Left cardiac atrium (tissue), 4 donors: ENCODE results near the gene ENKD1. TPM values are rescaled to one million over a fixed set of nuclear protein-coding genes. Genes with fewer than 3 reads are reported as not detected.
A peak's percentile ranks its signal among the peaks of the same experiment; 100 is the strongest.

Experiments used
- ATAC-seq, 2 donors: fragments of 200-7000 bp; cut with Tn5 transposase; one replicate each; pipeline ENCODE4 v1.9.1; 2020; ENCODE audit warnings: mild to moderate bottlenecking in 2 of 2, moderate library complexity in 2 of 2
- DNase-seq: peaks from one replicate; pipeline ENCODE4 v3.0.0-alpha.2; 2020
- intact Hi-C, 2 donors: fragments of 100-400 bp; cut with DNase I; formaldehyde crosslinking; loops; one replicate each; pipeline versions ENCODE4 v1.14.1 to v1.15.1; 2022 to 2023
- total RNA-seq, 2 donors: library from RNA; stranded (reverse); fragmentation: NEBNext Ultra II Directional; extraction: Animal tissue kit (Norgen Biotek cat#: 25700); gene quantifications; one replicate each; pipeline ENCODE4 v1.2.1, GENCODE V29; 2021
- donor health status: DM: no; HTN: yes; CAD: no.
- donor health status: DM: no; HTN: yes; CAD: no; lungs with severe emphysema.
- donor health status: DM: yes; HTN: yes; CAD: no.
- donor health status: Dilated cardiomyopathy.

Gene ENKD1
- total RNA-seq, 2 donors from 2014 or later, result 7.6 to 9.6 TPM

DNA sequence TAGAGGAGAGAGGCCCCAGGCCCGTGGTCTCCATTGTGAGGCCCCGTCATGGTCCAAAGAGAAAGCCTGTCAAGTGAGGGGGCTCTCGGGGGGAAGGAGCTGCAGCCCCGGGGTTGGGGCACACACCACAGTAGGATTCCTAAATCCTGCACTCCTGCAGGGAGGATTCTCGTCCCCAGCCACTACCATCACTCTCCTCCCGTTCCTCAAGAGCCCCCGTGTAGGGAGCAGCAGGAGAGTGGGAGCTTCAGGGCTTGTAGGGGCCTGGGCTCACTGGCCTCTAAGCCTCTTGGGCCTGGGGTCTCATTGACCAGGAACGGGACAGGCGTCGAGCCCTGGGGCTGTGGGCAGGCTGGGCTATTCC is 885 bp upstream of the ENKD1 start:
- intact Hi-C loops, result loop anchor here in 1 of 2 donors (10.0 kb wide), 1 partner anchor 143 kb away; the partner anchor contains the start of gene RIPOR1
- ATAC-seq, result no peak
- peak; percentile 27 for DNase-seq

DNA sequence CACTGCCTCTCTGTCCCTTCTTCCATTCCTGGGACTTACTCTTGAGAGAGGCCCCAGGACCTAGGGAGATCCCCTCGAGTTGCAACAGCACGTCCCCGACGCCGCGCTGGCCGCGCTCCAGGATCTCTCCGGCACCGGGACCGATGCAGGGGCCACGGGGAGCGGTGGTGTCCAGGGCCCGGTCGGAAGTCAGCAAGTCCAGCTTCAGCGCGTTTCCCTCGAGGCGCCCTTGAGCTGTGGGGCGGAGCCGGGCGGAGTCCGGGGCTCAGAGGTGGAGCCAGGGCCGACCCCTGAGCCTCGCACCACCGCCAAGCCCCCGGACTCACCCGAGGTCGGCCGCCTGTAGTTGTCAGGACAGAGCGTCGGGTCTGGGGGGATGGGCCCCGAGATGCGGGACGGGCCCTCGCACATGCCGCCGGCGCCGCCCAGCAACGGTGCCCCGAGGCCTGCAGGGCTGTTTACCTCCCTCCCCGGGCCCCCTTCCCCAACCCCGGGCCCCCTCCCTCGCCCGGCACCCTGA is 458 bp downstream of the ENKD1 start:
- no peak for DNase-seq
- intact Hi-C loops, result loop anchor here in 1 of 2 donors (10.0 kb wide), 1 partner anchor 141 kb away; the partner anchor contains the start of gene RIPOR1

GRCh38 chr16:67665598-67665997 is 952 bp downstream of the ENKD1 start:
- intact Hi-C loops, result loop anchor here in 1 of 2 donors (10.0 kb wide), 1 partner anchor 141 kb away; the partner anchor contains the start of gene RIPOR1
- DNase-seq, result no peak
- no peak for ATAC-seq

More for the DNA sequence above, 458 bp downstream of the ENKD1 start:
- peak; percentile 12 to 21 for ATAC-seq

- intact Hi-C loops, result loop anchor here in 1 of 2 donors (10.0 kb wide), 1 partner anchor 140 kb away; the partner anchor contains the start of gene RIPOR1
- ATAC-seq, result no peak
- no peak for DNase-seq
Measured at GRCh38 chr16:67664871-67665270, 1.7 kb downstream of the ENKD1 start.

GRCh38 chr16:67664258-67664657 is 2.3 kb downstream of the ENKD1 start:
- DNase-seq (no peak), ATAC-seq (no peak)
- intact Hi-C loops, result loop anchor here in 1 of 2 donors (10.0 kb wide), 1 partner anchor 139 kb away; the partner anchor contains the start of gene RIPOR1

DNA sequence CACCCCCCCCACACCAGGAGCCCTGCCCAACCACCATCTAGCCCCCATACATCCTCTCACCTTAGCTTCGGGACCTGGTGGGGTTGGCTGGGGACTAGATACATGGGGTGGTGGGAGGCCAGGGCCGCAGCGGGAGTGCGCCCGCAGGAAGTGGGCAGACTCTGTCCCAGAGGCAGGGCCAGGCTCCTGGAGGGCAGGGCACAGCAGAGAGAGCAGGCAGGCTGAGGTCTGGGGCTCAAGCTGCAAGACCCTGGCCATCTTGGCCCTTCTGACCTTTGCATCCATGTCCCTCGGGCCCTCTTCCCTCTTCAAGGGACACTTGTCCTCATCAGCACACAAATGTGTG is 2.7 kb downstream of the ENKD1 start:
- intact Hi-C loops, result loop anchor here in 1 of 2 donors (10.0 kb wide), 1 partner anchor 139 kb away; the partner anchor contains the start of gene RIPOR1
- no peak for ATAC-seq
- no peak for DNase-seq

GRCh38 chr16:67663151-67663876 is 3.2 kb downstream of the ENKD1 start:
- intact Hi-C loops, result loop anchor here in 1 of 2 donors (10.0 kb wide), 1 partner anchor 139 kb away; the partner anchor contains the start of gene RIPOR1
- ATAC-seq (no peak), DNase-seq (no peak)

DNA sequence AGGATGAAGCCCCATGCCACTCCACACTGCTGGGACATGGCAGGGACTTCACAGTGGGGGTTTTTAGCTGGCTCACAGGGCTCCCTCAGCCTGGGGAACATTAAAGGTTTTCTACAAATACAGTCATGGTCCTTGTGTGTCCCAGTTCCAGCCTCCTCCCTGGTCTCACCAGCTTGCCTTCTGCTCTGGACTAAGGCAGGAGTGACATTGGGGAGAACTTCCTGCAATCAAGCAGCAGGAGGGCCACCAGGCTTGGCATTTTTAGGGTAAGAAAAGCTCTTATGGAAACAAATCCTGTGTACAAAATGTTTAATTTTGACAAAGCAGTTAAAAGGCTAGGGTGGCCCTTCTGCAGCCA is 3.9 kb downstream of the ENKD1 start:
- no peak for ATAC-seq
- intact Hi-C loops, result loop anchor here in 1 of 2 donors (10.0 kb wide), 1 partner anchor 138 kb away; the partner anchor contains the start of gene RIPOR1

DNA sequence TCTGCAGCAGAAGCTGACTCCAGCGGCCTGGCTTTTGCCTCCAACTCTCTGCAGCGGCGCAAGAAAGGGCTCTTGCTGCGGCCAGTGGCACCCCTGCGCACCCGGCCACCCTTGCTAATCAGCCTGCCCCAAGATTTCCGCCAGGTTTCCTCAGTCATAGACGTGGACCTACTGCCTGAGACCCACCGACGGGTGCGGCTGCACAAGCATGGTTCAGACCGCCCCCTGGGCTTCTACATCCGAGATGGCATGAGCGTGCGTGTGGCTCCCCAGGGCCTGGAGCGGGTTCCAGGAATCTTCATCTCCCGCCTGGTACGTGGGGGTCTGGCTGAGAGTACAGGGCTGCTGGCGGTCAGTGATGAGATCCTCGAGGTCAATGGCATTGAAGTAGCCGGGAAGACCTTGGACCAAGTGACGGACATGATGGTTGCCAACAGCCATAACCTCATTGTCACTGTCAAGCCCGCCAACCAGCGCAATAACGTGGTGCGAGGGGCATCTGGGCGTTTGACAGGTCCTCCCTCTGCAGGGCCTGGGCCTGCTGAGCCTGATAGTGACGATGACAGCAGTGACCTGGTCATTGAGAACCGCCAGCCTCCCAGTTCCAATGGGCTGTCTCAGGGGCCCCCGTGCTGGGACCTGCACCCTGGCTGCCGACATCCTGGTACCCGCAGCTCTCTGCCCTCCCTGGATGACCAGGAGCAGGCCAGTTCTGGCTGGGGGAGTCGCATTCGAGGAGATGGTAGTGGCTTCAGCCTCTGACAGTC is 4.5 kb downstream of the ENKD1 start:
- intact Hi-C loops, result loop anchor here in 1 of 2 donors (10.0 kb wide), 1 partner anchor 137 kb away; the partner anchor contains the start of gene RIPOR1
- no peak for ATAC-seq
- DNase-seq, result no peak

More for the DNA sequence above, 3.9 kb downstream of the ENKD1 start:
- no peak for DNase-seq

DNA sequence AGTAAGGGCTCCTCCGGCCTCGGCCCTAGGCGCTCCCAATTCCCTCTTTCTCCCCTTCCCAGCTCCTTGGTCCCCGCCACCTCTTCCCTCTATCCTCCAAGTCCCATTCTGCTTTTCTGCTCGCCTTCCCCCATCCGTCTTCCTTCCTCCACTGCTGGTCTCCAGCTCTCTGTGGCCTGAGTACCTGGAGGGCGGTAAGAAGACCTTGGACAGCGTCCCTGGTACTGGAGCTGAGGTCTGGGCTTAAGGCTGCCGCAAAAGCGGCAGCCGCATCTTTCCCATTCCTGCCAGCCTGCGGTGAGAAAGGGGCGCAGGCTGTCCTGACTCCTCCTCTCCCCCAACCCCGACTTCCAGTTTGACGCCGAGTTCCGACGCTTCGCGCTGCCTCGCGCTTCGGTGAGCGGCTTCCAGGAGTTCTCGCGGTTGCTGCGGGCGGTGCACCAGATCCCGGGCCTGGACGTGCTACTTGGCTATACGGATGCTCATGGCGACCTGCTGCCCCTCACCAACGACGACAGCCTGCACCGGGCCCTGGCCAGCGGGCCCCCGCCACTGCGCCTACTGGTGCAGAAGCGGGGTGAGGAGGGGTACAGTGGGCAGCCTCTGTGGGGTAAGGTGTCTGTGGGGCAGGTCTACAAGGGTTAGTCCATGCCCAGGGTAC is 5.3 kb downstream of the ENKD1 start:
- intact Hi-C loops, result loop anchor here in 1 of 2 donors (10.0 kb wide), 1 partner anchor 136 kb away; the partner anchor contains the start of gene RIPOR1
- DNase-seq (no peak), ATAC-seq (no peak)

DNA sequence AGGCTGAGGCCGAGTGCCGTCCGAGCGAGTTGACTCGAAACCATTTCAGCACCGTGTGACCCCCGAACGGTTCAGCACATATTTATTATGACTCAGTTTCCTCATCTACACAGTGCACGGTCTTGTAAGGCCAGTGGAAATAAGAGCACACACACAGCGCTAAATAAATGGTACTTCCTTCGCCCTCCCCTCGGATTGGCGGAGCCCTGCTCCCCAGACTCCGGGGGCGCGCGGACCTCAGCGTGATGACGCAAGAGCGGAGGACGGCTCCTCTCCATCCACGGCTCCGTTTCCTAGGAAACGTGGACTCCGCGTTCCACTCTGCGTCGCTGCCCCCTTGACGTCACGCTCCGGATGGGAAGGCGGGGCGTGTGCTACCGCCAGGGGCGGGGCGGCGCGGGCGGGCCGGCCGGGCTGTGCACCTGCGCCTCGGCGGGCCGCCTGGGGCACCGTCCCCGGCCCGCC is 6.0 kb downstream of the ENKD1 start, which contains the start of gene PARD6A:
TSS of gene PARD6A (plus strand) at position 397 of the 465 bp plus-strand sequence. CDS start 79 bp downstream, outside the sequence.
- DNase-seq (peak; percentile 98), ATAC-seq (peak; percentile 92 to 94)
- intact Hi-C loops, result loop anchor here in 1 of 2 donors (10.0 kb wide), 1 partner anchor 136 kb away; the partner anchor contains the start of gene RIPOR1

DNA sequence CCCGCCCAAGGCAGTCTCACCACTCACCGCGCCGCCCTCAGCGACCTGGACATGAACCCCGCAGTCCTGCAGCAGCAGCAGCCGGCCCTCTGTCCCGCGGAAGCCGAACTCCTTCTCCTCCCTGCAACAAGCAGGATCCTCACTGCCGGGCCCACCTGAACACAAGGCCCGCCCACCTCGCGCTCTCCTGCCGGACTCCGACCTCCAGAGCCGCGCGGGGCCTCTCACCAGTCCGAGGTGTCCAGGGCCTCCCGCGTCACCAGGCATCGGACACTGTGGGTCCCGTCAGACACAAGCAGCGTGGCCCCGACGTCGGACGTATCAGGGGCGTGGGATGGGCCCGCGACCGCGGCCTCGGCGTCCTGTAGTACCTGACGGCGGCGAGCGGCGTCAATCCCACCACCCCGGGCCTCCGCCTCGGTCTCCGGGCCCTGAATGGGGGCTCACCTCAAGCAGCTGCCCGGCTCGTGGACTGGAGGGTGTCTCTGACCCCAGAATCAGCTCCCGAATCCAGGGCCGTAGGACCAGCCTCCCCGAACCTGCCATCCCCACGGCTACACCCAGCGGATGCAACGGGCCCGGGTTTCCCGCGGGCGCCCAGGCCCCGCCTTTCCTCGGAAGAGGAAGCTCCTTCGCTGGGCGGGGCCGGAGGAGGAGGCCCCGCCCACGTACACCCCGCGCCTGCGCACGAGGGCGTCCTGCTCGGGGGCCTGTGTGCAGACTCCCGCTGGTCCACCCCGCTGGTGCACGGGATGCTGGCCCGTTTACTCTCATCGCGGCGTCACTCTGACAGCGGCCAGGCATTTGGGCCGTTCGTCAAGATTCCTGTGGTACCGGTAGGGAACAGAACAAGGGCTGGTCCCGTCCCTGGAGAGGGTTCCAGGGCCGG is 6.6 kb downstream of the ENKD1 start, which contains the start of gene ACD:
TSS of gene ACD (minus strand) at position 586 of the 889 bp plus-strand sequence. CDS start at position 546, 40 bp downstream.
- ATAC-seq (peak; percentile 92 to 93), DNase-seq (peak; percentile 91)
- intact Hi-C loops, result loop anchor here in 1 of 2 donors (5.0 to 10.0 kb wide), 2 partner anchors 88 to 135 kb away; partner anchors contain the start of gene RIPOR1

- intact Hi-C loops, result loop anchor here in 1 of 2 donors (5.0 kb wide), 1 partner anchor 87 kb away; no protein-coding TSS in a partner anchor
- ATAC-seq (no peak), DNase-seq (no peak)
Measured at GRCh38 chr16:67658849-67659674, 7.5 kb downstream of the ENKD1 start.

- DNase-seq, result no peak
- intact Hi-C loops, result loop anchor here in 1 of 2 donors (5.0 kb wide), 1 partner anchor 86 kb away; no protein-coding TSS in a partner anchor
- ATAC-seq, result no peak
Measured at GRCh38 chr16:67657751-67658518, 8.6 kb downstream of the ENKD1 start.

DNA sequence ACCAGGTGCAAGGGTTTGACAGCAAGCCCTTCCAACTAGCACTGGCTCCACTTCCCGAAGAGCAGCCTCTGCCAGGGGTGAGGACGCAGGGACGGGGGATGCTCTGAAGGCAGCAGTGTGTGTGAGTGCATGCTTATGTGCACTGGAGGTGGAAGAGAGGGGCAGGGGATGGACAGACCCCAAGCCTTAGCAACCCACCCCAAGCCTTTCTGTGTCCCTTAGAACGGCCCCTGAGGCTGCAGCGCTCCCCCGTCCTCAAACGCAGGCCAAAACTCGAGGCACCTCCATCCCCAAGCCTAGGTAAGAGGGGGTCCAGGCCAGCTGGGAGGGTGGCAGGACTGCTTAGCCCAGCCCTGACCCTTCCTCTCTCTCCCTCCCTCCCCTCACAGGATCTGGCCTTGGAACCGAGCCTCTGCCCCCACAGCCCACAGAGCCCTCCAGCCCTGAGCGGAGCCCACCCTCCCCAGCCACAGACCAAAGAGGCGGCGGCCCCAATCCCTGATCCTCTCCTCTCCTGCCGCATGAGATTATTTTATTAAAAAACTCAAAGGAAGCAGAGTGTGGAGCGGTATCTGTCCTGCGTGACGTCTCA is 9.4 kb downstream of the ENKD1 start:
- DNase-seq, result no peak
- intact Hi-C loops, result loop anchor here in 1 of 2 donors (5.0 kb wide), 1 partner anchor 85 kb away; no protein-coding TSS in a partner anchor

More for the DNA sequence above, 9.4 kb downstream of the ENKD1 start:
- no peak for ATAC-seq
